ENCODE data around the gene KLF11.

KLF11 gene

DNA sequence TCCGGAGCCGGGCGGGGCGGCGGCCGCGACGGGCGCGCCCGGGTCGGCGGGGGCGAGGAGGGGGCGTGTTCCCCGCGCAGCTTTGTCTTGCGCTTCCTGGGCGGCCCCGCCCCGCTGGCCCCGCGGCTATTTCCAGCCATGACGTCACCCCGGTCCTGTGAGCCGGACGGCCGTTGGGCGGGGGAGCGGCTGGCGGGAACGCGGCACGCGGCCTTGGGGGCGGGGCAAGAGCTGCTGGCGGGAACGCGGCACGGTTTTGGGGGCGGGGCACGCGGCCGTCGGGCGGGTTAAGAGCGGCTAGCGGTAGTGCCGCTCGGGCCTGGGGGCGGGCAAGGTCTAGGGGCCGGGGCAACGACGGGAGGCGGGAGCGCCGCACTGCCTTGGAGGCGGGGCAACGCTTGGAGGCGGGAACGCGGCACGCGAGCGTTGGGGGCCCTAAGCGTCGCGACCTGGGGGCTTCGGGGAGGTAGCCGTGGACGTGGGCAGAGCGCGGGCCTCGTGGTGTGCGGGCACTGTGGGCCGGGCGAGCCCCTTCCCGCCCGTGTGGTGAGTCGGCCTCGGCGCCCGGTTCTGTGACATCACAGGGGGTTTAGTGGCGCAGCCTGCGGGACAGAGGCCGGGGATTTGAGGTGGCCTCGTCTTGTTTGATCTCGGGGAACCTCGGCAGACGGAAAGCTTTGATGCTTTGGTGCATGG lies 704 bp downstream of the KLF11 start:
- peak; percentile 98 for DNase-seq

DNA sequence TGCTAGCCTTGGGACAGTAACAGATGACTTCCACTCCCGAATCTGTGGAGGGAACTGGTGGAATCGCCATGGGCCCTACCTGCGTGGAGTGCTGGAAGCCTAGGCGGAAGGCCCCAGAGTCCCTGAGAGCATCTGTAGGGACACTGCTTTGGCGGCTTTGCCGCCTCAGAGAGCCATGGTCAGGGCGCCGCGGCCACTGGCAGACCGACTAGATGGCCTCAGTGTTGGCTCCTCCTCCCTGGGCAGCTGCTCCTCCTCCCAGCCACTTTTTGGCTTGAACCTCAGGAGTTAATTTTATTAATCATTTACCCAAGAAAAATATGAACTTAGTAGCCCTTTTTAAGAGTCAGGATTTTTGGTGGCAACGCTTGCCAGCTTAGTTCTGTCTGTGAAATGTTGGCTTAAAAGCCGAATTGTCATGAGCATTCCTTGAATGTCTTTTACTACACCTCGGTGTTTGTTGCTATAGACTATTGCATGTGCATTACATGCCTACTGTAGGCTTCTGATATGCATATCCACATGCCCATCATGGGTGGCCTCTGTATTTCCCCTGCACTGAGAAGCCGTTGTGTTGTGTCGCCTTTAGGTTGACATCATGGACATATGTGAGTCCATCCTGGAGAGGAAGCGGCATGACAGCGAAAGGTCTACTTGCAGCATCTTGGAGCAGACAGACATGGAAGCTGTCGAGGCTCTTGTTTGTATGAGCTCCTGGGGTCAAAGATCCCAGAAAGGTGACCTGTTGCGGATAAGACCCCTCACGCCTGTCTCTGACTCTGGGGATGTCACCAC lies 2.4 kb downstream of the KLF11 start:
- DNase-seq, result no peak

DNA sequence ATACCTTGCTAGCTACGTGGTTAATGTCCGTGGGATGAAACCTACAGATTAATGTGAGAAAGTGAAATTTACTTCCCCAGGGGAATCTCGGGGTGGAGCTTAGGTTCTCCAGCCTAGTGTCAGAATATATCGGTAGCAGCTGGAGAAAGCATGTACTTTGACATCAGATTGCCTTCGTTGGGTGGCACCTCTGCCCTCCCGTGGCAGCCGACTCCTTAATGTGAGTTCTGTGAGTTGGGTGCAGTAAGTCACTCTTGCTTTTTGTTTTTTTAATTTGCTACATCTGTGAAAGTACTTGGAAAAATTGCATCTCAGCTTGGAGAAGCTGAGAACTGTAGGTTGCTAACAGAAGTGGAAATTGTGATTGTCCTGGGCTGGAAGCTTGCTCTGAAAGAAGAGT lies 3.6 kb downstream of the KLF11 start:
- DNase-seq, result no peak

DNA sequence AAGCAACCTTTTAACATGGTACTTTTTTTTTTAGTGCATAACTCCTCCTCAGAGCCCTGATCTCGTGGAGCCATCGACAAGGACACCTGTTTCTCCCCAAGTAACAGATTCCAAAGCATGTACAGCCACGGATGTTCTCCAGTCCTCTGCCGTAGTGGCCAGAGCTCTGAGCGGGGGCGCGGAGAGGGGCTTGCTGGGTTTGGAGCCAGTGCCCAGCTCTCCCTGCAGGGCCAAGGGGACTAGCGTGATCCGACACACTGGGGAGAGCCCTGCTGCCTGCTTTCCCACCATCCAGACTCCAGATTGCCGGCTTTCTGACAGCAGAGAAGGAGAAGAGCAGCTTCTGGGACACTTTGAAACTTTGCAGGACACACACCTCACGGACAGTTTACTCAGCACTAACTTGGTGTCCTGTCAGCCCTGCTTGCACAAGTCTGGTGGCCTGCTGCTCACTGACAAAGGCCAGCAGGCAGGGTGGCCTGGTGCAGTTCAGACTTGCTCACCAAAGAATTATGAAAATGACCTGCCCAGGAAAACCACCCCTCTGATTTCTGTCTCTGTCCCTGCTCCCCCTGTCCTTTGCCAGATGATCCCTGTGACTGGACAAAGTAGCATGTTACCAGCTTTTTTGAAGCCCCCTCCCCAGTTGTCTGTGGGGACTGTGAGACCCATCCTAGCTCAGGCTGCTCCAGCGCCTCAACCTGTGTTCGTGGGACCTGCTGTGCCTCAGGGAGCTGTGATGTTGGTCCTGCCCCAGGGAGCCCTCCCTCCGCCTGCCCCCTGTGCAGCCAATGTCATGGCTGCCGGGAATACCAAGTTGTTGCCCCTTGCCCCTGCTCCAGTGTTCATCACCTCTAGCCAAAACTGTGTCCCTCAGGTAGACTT lies 4.5 kb downstream of the KLF11 start:
- DNase-seq, result no peak

DNA sequence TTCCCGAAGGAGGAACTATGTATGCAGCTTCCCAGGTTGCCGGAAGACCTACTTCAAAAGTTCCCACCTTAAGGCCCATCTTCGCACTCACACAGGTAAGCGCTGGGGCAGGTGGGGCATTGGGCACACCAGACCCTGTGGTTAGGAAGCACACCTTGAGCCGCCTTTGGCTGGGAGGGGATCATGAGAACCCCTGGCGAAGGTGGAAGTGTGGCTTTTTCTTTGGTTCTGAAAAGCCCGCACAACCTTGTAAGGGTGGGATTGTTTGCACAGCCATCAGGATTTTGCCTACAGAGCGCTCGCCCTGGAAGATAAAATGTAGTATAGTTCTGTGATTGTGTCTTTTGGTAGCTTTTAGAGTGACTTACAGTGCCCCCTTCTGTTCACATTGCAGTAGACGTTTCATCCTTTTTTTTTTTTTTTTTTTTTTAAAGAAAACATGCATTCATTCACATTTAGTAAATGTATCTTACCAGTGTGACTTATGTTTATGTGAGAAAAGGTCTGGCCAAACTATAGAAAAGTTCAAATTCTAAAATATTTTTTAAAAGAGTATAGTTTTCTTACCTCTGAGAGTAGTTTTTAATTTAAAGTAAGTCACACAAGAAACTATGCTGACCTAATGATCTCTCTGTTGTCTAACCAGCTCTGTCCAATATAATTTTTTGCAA lies 5.3 kb downstream of the KLF11 start:
- DNase-seq, result peak; percentile 57

DNA sequence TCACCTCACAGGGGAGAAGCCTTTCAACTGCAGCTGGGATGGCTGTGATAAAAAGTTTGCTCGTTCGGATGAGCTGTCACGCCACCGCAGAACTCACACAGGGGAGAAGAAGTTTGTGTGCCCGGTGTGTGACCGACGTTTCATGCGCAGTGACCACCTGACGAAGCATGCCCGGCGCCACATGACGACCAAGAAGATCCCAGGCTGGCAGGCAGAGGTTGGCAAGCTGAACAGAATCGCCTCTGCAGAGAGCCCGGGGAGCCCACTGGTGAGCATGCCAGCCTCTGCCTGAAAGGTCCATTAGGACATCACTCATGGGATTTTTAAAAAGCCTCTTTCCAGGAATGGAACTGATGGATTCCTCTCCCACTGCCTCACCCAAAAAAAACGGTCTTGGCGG lies 8.9 kb downstream of the KLF11 start:
- no peak for DNase-seq

DNA sequence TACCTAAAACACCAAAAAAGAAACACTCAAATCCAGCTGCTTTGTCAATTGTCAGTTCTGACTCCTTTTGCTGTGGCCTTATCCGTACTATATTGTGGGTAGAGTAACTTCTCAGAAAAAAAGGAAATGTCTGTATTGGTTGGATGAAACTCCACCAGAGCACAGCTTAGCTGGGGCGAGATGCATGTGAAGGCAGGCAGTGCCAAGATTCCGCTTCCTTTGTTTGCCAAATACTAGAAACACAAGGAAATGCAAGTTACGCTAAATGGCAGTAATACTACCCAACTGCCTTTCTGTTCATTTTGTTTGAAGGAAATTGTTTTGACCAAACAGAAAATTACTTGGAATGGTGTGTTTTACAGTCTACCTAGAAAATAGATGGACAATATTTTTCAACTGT lies 10.0 kb downstream of the KLF11 start:
- DNase-seq, result no peak

DNA sequence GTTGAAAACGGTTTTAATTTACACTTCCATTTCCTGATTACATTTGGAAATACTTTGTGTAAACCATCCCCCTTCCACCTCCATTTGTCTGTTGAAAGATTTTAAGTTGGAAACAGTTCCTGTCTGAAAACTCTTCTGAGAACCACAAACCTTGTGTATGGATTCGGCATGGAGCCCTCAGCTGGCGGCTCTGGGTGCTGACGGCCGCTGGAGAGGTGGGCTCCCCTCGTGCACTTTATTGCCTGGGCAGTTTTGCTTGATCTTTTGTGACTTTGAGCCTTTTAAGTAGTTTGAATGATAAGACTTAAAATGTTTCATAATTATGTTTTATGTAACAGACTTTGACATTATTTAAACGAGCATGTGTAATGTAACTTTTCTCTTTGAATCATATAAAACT lies 11.1 kb downstream of the KLF11 start:
- no peak for DNase-seq

DNA sequence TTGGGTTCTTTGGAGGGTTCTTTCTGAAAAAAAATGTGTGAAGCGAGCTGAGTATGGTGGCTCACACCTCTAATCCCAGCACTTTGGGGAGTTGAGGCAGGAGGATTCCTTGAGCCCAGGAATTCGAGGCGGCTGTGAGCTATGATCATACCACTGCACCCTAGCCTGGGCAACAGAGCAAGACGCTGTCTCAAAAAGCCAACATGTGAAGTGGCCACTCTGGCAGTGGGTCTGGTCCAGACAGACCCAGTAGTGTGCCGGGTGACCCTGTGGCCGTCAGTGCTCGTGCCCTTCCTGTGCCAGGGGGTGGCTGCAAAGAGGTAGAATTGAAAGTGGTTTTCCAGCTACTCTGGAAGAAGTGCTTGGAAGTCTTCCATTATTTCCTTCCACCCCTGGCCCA lies 11.6 kb downstream of the KLF11 start:
- DNase-seq, result no peak

DNA sequence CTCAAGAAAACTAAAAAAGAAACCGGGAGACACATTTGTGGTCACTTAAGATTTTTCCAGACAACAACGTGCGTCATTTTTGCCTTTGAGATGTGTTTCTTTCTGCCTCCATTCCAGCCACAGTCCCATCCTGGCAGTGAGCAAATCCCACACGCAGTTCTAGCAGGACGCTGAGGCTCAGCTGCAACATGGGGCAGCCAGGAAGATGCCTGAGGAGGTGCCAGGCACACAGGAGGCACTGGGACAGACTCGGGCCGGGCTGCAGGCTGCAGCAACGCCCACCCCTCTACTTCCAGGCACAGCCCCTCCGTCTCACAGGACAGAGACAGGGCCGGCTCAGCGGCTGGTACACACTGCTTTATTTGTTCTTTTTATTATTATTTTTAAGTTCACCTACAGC lies 13.1 kb downstream of the KLF11 start:
- no peak for DNase-seq

DNA sequence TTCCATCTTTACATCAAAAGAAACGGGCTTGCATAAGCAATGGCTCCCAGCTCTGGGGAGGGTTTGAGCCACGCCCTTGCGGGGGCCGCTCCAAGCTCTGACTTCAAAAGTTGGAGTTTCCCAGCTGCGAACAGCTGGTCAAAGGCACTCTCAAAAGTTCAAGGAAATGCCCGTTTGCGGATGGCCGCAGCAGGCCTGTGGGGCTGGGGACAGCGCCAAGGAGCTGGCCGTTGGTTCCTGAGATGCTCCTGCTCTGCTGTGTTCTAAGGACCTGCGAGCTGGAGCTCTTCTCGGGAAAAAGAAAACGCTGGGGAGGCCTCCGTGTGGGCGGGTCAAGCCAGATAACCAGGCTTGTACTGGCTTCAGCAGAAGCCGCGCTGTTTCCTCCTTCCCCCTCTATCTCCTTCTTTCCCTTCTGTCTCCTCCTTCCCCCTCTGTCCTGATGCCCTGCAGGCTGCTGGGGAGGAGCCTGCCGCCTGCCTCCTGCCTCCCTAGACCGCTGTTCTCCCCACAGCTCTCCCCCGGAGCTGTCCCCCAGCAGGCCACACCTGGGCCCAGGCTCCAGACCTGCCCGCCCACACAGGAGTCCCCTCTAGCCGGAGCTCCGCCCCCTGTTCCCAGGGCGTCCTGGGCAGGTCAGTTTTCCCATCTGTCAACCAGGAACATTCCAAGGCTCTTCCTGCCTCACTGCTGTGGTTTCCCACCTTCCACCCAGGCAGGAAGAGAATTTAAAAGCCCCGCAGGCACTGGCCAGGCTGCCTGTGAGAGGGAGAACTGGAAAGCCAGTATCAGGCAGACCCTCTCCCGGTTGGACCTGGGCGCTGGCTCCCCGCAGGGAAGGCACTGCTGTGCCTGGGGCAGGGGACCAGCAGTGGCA lies 14.1 kb downstream of the KLF11 start:
- DNase-seq, result no peak

DNA sequence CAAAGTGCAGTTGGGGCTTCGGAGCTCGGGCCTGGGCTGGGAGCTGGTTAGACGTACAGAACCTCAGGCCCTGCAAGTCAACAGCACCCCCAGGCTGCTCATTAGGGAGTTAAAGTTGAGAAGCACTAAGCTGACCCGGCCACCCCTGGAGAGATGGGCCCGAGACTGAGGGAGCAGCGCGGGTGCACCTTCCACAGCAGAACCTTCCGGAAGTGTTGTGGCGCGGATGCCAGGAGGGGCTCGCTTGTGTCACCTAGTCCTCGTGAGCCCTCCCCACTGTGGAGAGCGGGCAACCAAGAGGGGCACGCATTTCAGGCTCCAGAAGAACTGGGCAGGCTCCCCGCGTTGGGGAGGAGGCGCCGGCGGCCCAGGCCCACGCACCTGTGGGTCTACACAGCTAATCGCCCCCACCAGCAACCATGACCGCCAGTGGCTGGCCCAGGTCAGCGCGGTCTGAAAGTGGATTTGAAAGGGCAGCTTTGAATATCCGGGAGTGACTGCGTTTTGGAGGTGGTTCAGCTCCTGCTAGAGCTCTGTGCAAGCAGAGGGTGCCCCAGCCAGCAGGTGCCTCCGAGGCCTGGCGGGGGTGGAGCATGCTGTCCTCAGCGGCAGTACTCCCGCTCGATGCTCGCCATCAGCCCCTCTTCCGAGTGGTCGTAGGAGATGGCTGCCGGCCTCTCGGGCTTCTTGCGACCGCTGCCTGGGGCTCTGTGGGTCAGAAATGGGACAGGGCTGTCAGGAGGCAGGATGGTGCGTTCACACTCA lies 15.1 kb downstream of the KLF11 start:
- no peak for DNase-seq

DNA sequence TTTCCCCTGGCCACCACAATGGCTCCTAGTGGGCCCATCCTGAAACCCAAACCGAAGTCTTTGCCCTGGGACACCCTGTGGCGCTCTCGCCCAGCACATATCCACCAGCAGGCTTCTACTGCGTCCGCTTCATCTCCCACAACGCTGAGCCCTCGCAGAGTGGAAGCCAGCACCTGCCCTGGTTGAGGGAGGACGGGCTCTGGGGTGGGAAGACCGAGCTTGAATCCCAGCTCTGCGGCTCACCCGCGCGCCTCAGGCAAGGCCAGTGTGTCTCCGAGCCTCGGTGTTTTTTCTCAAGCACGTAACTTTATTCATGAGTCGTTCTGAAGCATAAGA lies 15.6 kb downstream of the KLF11 start:
- no peak for DNase-seq

DNA sequence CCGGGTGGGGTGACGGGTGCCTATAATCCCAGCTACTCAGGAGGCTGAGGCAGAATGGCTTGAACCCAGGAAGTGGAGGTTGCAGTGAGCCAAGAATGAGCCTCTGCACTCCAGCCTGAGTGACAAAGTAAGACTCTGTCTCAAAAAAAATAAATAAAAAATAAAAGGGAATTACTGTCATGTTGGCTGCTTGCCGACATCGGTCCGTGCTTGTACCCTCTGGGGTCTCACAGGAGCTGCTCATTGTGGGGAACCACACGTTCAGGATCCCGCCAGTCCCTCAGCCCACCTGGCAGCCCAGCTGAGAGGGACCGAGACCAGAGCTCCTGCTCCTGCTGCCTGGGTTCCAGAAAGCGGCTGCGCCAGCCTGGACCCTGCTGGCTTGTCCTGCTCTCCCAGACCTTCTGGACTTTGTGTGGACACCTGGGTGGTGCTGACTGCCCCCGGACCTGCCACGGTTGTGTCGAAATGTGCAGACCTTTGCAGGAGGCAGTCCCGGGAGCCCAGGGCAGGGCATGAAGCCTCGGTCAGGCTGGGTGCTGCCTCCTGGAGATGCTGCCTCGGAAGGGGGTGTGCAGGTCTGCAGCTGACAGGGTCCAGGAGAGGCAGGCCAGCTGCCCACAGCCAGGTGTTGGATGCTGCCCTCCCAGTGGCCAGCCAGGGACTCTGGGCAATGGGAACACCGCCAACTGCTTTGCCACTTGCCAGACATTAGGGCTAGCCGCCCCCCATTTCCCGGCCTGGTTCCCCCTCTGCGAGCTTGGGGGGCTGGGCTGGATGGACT lies 16.4 kb downstream of the KLF11 start:
- DNase-seq, result no peak

DNA sequence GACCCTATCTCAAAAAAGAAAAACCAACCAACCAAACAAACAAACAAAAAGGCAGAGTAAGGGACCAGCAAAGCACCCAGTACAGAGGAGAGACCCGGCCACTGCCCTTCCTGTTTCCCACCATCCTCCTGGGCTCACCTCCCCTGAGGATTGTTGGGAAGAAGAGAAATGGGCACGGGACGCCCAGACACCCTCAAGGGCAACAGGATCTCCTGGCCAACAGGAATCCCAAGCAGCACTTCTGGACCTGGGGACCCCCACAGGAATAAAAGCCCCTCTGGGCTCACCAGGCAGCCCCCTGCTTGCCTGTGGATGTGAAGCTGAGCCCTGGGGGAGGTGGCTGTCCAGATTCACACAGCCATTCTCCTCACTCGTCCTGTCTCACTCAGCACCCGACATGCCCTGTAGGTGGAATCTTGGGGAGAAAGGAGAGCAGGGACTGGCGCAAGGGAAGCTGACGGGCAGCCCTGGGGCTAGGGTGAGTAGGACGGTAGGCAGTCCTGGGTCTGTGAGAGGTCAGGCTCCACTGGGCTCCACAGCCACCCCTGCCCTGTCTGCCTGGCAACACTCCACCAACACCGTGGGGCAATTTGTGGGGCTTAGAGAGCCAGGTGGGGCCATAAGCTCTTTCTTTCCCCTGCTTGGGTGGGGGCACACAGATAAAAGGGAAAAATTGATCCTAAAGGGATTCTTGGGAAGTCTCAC lies 18.0 kb downstream of the KLF11 start:
- DNase-seq, result no peak

DNA sequence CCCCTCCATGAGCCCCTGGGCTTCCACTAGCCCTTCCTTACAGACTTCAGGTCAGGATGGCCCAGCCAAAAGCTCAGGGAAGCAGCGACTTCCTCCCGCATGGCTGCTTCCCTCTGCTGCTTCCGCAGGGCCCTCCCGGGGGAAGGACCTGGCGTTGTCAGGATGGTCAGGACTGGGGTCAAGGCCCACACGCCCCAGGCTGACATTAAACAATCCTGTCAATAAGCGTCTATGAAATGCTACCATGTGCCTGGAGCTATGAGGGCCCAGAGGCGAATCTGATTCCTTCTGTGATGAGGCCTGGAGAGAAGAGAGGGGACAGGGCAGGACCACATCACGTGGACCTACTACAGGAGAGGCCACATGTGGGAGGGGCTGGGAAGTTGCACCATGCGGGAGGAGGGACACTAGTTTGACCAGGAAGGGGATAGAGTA lies 19.6 kb downstream of the KLF11 start:
- DNase-seq, result no peak

DNA sequence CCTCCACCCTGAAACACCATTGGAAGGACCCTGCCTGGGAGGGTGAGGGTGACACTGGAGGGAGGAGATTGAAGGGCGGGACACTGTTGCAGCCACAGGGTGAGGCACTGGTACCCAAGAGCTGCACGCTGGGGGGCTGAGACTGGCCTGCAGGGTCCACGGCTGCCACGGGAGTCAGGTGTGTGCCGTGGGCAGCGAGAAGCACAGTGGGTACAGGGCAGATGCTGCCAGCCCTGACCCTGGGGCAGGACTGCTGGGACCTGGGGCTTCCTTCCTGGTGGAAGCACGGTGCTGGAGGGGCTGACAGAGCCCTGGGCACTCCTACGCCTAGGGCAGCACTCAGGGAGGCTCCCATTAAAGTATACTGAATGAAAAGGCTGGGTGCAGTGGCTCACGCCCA lies 20.2 kb downstream of the KLF11 start:
- no peak for DNase-seq

DNA sequence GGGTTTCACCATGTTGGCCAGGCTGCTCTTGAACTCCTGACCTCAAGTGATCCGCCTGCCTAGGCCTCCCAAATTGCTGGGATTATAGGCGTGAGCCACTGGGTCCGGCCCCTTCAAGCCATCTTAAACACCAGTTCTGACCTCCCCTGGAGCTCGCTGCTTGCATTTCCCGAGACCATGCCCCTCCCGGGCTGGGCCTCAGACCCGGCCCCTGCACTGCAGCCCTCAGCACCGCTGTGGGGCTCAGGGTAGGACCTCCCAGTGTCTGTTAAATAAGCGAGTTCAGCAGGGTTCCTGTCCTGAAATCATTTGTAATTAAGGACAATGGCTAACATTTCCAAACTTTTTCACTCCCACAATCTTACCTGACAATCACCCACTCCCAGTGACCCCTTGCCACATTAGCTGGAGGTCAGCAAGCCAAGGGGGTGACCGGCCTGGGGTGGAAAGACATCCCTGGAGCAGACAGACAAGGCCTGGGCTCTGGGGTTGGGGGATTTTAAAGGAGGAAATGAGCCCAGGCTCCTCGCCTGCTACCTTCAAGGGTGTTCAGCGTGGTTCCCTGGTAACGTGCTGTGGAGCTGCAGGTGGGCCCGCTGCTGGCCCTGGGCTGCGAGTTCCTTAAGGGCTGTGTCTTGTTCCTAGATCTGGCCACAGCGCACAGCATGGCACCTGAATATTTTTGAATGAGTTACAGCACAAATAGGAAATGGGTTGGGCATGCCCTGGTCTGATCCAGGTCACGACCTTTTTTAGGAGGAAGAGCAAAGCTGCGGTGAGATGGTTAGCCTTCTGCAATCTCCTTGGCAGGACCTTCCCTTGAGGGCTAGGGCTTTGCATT lies 21.8 kb downstream of the KLF11 start:
- peak; percentile 65 for DNase-seq

DNA sequence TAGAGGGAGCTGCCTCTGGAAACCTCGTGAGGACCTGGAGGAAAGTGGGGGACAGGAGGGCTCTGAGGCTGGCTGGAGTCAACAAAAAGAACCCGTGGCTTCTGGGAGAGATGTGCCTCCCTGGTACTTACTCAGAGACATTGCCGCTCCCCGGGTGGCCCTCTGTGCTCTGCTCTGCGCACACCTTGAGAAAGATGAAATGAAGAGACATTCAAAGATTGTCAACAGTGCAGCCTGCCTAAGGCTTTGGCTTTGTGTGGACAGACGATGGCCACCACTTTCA lies 22.4 kb downstream of the KLF11 start:
- no peak for DNase-seq
